Activated naive CD4-positive, alpha-beta T cell treated with anti-CD3 and anti-CD28 coated beads for 36 hours (primary cell): ENCODE measurements around the gene KCNQ1. TPM values are rescaled to one million over a fixed set of nuclear protein-coding genes. Genes with fewer than 3 reads are reported as not detected.
A peak's percentile ranks its signal among the peaks of the same experiment; 100 is the strongest.

Source experiments
- CTCF ChIA-PET: fragments of 350-600 bp; sonication (Branson Sonifier 250); formaldehyde crosslinking; loops from one replicate; lab custom pipeline; 2021; ENCODE audit warnings: antibody characterized with exemption; lab: Charles Lee
- DNase-seq: peaks from one replicate; pipeline ENCODE4 v3.0.0-alpha.2; 2020
- H3K27ac Mint-ChIP-seq: one replicate; pipeline ENCODE4 v1.8.0; 2021; ENCODE audit warnings: mild to moderate bottlenecking, mixed read lengths
- H3K27me3 Mint-ChIP-seq: one replicate; pipeline ENCODE4 v1.8.0; 2021; ENCODE audit warnings: low read depth, mixed read lengths
- H3K36me3 Mint-ChIP-seq: one replicate; pipeline ENCODE4 v1.8.0; 2021; ENCODE audit warnings: low read depth, mixed read lengths
- H3K4me1 Mint-ChIP-seq: one replicate; pipeline ENCODE4 v1.8.0; 2021; ENCODE audit warnings: low read depth, mixed read lengths
- H3K4me3 Mint-ChIP-seq: one replicate; pipeline ENCODE4 v1.8.0; 2021; ENCODE audit warnings: mild to moderate bottlenecking, moderate library complexity, mixed read lengths
- H3K9me3 Mint-ChIP-seq: one replicate; pipeline ENCODE4 v1.8.0; 2021; ENCODE audit warnings: mixed read lengths
- intact Hi-C: fragments of 100-400 bp; cut with micrococcal nuclease; formaldehyde crosslinking; loops from one replicate; pipeline ENCODE4 v1.15.1; 2023
- total RNA-seq, 2 experiments: library from RNA; stranded (reverse); gene quantifications; one replicate each; pipeline ENCODE4 v1.2.3, GENCODE V29; 2021

KCNQ1 gene
- total RNA-seq, 2 experiments from 2014 or later = 10.6 to 10.8 TPM

DNA sequence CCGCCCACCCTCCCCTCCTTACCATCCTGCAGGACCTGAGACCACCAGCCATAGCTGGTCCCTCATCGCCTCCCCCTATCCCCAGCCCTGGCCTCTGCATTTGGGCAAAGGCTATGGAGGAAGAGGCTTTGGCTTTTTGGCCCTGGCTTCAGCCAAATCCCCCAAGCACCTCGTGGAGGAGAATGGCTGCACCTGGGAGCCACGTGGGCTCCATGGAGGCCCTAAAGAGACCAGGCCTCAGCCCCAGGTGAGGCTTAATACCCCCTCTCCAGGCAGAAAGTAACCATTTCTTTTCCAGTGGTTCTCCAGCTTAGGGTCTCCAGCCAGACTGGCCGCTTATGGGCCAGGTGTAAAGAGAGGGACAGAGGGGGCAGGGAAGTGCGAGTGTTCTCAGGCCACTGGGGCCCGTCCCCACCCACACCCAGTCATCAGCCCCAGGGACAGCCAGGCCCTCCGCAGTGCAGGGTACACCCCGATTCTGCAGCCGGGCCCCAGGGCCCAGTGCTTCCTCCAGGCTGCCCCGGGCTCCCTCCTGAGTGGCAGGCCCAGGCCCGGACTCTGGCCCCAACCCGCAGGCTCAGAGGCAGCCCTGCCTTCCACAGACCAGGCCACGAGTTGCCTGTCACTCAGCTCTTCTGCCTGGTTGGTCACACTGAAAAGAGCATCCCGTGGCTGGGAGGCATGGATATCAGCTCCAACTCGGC is 414.3 kb downstream of the KCNQ1 start:
- Mint-ChIP-seq H3K36me3 (no peaks in the 10 kb centered on the region), H3K4me1 (no peaks in the 10 kb centered on the region), H3K27me3 (peaks cover 22% of the 10 kb centered on the region), H3K9me3 (no peaks in the 10 kb centered on the region), H3K4me3 (no peak overlapping the region), H3K27ac (no peak overlapping the region)
- intact Hi-C loops = no loop called here
- CTCF ChIA-PET = interaction anchor here (1.0 kb wide), 1 partner anchor 326 kb away, joined by 3 read pairs; no protein-coding TSS in a partner anchor
- no peak for DNase-seq

DNA sequence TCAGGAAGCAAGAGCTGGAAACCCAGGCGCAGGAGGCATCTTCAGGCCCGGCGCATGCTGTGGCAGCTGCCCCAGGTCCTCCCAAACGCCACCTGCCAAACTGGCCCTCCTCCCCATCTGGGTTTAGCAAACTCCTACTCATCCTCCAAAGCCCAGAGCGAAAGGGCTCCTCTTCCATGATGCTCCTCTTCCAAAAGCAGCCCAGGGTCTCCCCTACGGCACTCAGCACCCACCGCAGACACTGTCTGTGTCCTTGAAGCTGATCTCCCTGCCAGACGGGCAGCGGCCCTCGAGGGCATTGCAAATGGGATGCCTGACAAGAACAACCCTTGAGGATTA is 414.9 kb downstream of the KCNQ1 start:
- H3K4me1 Mint-ChIP-seq = no peaks in the 10 kb centered on the region
- peaks cover 27% of the 10 kb centered on the region for H3K27me3 Mint-ChIP-seq
- H3K4me3 Mint-ChIP-seq = no peak overlapping the region
- no peaks in the 10 kb centered on the region for H3K9me3 Mint-ChIP-seq
- no peak overlapping the region for H3K27ac Mint-ChIP-seq
- CTCF ChIA-PET = no interaction called here
- no peaks in the 10 kb centered on the region for H3K36me3 Mint-ChIP-seq
- intact Hi-C loops = no loop called here
- no peak for DNase-seq

DNA sequence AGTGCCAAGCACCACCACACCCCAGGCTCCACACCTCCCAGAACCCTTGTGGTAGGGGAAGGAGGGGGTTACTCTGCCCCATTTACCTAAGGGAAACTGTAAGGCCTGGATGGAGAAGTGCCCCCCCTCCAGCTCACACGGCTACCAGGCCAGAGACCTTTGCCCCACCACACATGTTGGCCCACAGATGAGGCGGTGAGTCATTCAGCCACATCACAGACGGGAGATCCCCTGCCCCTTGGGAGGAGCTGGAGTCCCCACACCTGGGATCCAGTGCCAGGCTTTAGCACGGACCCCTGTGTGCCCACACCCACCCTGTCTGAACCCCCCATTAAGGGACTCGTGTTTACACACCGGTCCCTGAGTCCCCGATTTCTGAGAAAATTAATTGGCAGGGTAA is 415.8 kb downstream of the KCNQ1 start:
- Mint-ChIP-seq H3K4me3 (no peak overlapping the region), H3K9me3 (no peaks in the 10 kb centered on the region), H3K4me1 (no peaks in the 10 kb centered on the region), H3K27me3 (peaks cover 32% of the 10 kb centered on the region), H3K27ac (no peak overlapping the region), H3K36me3 (no peaks in the 10 kb centered on the region)
- CTCF ChIA-PET = interaction anchor here (0.8 to 1.0 kb wide), 2 partner anchors 31 to 328 kb away, joined by 3 to 5 read pairs; no protein-coding TSS in a partner anchor
- DNase-seq = peak; percentile 65
- intact Hi-C loops = no loop called here

DNA sequence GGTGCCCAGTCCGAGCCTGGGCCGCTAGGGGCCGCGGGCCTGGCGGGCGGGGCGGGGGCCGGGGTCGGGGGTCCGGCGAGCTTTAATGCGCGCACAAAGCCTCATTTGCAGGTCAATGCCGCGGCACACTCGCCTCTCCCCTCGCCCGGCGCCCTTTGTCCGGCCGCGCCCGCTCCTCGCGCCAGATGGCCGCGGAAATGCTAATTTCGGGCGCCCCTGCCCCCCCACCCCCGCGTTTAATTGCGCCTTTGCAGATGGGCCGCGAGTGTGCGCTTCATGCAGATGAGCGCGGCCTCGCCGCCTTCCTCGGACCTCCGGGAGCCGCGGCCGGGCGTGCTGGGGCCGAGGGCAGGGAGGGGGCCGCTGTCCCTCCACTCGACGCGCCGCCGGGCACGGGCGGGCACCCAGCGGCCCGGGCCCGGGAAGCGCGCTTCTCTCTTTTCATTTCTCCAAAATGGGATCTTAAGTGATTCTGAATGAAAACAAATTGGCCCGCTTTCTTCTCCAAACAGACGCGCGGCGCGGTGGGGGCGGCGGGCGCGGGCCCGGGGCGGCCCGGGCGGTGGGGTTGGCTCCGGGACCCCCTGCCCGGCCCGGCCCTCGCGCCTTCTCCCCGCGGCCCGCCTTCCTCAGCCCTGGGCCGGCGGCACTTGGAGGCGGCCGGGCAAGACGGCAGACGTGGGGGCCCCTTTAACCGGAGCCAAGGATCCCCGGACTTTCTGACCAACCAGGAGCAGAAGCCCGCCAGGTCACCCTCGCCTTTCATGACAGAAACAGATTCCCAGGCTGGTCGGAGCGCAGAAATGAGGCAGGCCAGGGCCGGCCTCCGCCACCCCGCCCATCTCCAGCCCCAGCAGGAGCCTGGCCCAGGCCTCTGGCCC is 417.8 kb downstream of the KCNQ1 start:
- H3K27ac Mint-ChIP-seq = no peak overlapping the region
- CTCF ChIA-PET = no interaction called here
- peaks cover 43% of the 10 kb centered on the region for H3K27me3 Mint-ChIP-seq
- no peak overlapping the region for H3K4me3 Mint-ChIP-seq
- intact Hi-C loops = no loop called here
- H3K4me1 Mint-ChIP-seq = no peaks in the 10 kb centered on the region
- no peak for DNase-seq
- no peaks in the 10 kb centered on the region for H3K9me3 Mint-ChIP-seq
- H3K36me3 Mint-ChIP-seq = no peaks in the 10 kb centered on the region

DNA sequence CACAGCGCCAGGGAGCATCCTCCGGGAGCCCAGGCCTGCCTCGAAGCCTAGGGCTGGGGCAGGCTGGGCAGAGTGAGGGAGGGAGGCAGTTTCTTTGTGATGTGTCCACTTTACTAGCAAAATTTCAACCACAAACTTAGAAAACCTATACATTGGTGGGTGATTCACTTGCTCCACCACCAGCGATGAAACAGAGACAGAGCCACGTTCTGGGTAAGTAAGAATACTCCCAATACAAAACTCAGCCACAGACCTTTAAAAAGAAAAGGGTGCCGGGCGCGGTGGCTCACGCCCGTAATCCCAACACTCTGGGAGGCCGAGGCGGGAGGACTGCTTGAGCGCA is 418.4 kb downstream of the KCNQ1 start:
- Mint-ChIP-seq H3K9me3 (no peaks in the 10 kb centered on the region), H3K27ac (no peak overlapping the region), H3K4me1 (peaks cover under 1% of the 10 kb centered on the region), H3K36me3 (no peaks in the 10 kb centered on the region), H3K4me3 (no peak overlapping the region), H3K27me3 (peaks cover 48% of the 10 kb centered on the region)
- intact Hi-C loops = no loop called here
- no peak for DNase-seq
- CTCF ChIA-PET = no interaction called here

DNA sequence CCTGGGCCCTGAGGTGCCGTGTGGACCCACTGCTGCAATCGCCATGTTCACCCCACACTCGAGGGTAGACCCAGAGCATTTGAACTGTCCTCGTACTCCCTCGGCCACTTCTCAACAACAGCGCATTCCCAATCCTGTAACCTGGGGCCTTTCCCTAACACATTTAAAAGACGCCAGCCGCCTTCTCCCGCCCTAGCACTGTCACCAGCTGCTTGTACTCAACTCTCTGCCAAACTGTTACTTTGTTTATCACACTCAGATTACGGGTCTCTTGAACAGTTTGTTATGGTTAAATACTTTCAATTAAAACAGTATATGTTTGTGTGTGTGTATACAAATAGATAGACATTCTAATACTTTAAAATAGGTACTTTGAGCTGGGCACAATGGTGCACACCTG is 420.1 kb downstream of the KCNQ1 start:
- Mint-ChIP-seq H3K9me3 (no peaks in the 10 kb centered on the region), H3K4me1 (peaks cover 7% of the 10 kb centered on the region), H3K27me3 (peaks cover 57% of the 10 kb centered on the region), H3K4me3 (no peak overlapping the region), H3K27ac (no peak overlapping the region), H3K36me3 (no peaks in the 10 kb centered on the region)
- CTCF ChIA-PET = interaction anchor here (0.7 kb wide), 1 partner anchor 28 kb away, joined by 3 read pairs; no protein-coding TSS in a partner anchor
- no peak for DNase-seq
- intact Hi-C loops = no loop called here

DNA sequence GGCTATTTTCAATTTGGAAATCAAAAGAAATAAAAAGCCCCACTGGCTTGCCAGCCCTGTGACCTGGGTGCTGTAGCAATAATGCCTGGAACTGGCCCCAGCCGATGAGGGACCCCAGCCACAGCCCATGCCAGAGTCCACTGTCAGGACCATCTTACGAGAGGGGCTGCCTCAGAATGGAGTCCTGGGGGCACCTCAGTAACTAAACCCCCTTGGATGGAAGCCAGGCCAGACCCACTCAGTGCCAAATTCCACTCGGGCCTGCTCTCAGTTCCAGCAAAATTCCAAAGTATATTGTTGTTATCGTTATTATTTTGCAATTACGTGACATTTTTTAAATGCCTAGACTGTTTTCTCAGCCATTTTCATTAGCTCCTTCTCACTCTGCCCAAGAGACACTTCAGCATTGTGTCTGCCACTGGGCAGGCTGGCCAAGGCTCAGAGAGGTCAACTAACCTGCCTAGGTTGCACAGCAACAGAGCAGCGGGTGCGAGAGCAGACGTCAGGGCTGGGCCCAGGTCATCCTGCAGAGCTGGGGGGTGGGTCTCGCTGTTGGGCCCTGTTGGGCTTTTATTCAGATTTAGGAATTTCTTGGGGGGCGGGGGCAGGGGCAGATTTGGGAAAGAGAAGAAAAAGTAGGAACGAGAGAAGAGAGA is 421.2 kb downstream of the KCNQ1 start:
- H3K4me1 Mint-ChIP-seq = peaks cover 7% of the 10 kb centered on the region
- intact Hi-C loops = no loop called here
- no peaks in the 10 kb centered on the region for H3K9me3 Mint-ChIP-seq
- no peak overlapping the region for H3K27ac Mint-ChIP-seq
- H3K36me3 Mint-ChIP-seq = no peaks in the 10 kb centered on the region
- peaks cover 58% of the 10 kb centered on the region for H3K27me3 Mint-ChIP-seq
- DNase-seq = no peak
- no peak overlapping the region for H3K4me3 Mint-ChIP-seq
- CTCF ChIA-PET = interaction anchor here (0.6 kb wide), 1 partner anchor 64 kb away, joined by 5 read pairs; no protein-coding TSS in a partner anchor

DNA sequence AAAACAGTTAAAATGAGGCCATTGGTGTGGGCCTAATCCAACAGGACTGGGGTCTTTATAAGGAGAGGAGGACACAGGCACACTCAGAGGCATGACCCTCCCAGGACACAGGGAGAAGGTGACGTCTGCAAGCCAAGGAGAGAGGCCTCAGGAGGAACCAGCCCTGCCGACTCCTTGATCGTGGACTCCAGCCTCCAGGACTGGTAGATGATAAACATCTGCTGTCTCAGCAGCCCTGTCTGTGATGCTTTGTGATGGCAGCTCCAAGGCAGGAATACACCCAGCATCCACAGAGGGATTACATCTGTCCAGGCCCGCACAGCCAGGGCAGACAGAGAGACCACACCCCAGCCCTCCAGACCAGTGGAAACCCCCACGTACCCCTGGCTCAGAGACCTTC is 422.3 kb downstream of the KCNQ1 start:
- peaks cover 57% of the 10 kb centered on the region for H3K27me3 Mint-ChIP-seq
- H3K27ac Mint-ChIP-seq = no peak overlapping the region
- intact Hi-C loops = no loop called here
- no peaks in the 10 kb centered on the region for H3K9me3 Mint-ChIP-seq
- CTCF ChIA-PET = no interaction called here
- H3K4me1 Mint-ChIP-seq = peaks cover 7% of the 10 kb centered on the region
- no peak overlapping the region for H3K4me3 Mint-ChIP-seq
- no peaks in the 10 kb centered on the region for H3K36me3 Mint-ChIP-seq
- DNase-seq = no peak

DNA sequence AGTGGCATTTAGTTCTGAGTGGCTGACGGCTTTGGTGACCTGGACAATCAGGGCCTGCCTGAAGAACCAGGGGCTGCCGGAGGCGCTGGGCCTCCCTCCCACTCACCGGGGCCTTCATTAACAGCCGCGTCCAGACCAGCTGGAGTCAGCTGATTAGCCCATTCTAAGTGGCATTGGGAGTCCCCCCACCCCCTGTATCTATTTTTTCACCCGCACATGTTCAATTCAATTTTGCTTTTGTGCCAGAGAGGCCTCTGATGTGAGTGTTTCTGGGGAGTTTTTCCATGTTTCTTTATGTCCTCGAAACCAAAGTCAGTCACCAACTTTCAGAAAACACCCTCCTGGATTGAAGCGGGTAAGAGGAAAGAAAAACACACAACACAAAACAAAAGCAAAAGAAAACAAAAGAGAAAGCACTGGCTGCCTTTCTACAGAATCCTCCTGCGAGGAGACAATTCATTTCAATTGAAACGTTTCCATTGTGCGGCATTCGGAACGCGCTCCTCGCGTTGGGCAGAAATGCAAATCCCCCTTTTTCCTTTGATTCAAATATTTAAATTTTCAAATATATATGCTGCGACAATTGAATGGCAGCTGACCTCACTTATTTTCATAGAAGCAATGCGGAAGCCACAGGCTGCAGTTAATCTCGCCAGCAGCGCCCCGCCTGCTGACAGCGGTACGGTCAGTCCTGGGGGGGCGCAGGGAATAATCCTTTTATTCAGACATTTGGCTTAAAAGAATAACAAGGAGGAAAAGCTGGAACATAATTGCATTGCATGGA is 423.1 kb downstream of the KCNQ1 start:
- Mint-ChIP-seq H3K27me3 (peaks cover 57% of the 10 kb centered on the region), H3K4me3 (no peak overlapping the region), H3K9me3 (no peaks in the 10 kb centered on the region), H3K27ac (no peak overlapping the region), H3K4me1 (peaks cover 7% of the 10 kb centered on the region), H3K36me3 (no peaks in the 10 kb centered on the region)
- CTCF ChIA-PET = no interaction called here
- no peak for DNase-seq
- intact Hi-C loops = no loop called here

DNA sequence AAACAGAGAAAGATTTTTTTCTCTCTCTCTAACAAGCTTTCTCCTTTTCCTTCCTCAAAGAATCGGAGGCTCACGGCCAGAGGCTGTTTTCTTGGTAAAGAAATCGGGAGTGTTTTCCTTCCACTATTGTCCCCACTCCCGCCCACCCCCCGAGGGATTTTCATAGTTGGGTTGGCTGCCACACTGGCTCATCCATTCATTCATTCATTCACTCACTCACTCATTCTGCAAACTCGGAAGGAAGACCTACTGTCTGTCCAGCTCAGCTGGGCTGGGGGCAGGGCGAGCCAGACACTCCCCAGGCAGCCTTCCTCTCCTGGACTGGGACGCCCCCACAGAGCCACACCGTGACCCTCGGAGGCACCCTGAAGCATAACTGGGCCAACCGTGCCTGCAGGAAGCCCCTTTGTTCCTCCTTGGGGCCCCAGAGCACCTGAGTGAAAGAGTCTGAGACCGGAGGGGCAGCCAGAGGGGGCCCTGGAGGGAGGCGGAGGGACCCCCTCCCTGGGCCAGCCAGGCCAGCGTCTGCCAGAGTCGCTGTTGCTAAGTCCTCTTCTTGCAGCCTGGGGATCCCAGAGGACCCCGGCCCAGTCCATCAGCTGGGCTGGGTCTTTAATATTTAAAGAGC is 423.8 kb downstream of the KCNQ1 start:
- Mint-ChIP-seq H3K27me3 (peaks cover 51% of the 10 kb centered on the region), H3K27ac (no peak overlapping the region), H3K36me3 (no peaks in the 10 kb centered on the region), H3K4me3 (no peak overlapping the region), H3K9me3 (no peaks in the 10 kb centered on the region), H3K4me1 (peaks cover 7% of the 10 kb centered on the region)
- intact Hi-C loops = no loop called here
- CTCF ChIA-PET = no interaction called here
- no peak for DNase-seq

DNA sequence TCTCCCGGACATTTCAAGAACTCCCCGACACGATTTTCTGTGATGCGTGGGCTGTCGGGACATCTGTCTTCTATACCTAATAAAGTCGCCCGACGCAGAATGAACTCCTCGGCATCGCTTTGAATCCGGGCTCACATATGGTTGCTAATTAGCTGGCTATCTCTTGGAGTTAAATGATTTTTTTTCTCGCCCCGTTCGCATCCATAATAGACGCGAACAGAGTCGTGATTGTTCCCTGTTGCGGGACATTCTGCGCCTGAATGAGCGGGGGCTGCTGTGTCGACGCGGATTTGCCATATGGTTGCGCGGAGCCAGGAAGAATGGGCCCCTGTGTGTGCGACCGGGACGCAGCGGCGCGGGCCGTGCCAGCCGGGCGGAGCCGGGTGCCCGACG is 424.3 kb downstream of the KCNQ1 start:
- CTCF ChIA-PET = no interaction called here
- Mint-ChIP-seq H3K4me3 (no peak overlapping the region), H3K4me1 (peaks cover 7% of the 10 kb centered on the region), H3K9me3 (no peaks in the 10 kb centered on the region), H3K36me3 (no peaks in the 10 kb centered on the region), H3K27me3 (peaks cover 49% of the 10 kb centered on the region), H3K27ac (no peak overlapping the region)
- no peak for DNase-seq
- intact Hi-C loops = no loop called here
